GM18505 (cell line): ENCODE results near the gene CHRM5.

Source experiments
- ATAC-seq: cut with Tn5 transposase; IDR thresholded peaks from one replicate; pipeline ENCODE4 v1.9.1; 2021; ENCODE audit not compliant: unreplicated experiment
- POLR2A ChIP-seq: IDR thresholded peaks from 4 replicates; pipeline ENCODE4 v1.6.1; 2011; ENCODE audit warnings: borderline replicate concordance; ENCODE audit not compliant: insufficient read depth, insufficient read length; ENCODE audit errors: extremely low read depth

Gene CHRM5, protein sequence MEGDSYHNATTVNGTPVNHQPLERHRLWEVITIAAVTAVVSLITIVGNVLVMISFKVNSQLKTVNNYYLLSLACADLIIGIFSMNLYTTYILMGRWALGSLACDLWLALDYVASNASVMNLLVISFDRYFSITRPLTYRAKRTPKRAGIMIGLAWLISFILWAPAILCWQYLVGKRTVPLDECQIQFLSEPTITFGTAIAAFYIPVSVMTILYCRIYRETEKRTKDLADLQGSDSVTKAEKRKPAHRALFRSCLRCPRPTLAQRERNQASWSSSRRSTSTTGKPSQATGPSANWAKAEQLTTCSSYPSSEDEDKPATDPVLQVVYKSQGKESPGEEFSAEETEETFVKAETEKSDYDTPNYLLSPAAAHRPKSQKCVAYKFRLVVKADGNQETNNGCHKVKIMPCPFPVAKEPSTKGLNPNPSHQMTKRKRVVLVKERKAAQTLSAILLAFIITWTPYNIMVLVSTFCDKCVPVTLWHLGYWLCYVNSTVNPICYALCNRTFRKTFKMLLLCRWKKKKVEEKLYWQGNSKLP

DNA sequence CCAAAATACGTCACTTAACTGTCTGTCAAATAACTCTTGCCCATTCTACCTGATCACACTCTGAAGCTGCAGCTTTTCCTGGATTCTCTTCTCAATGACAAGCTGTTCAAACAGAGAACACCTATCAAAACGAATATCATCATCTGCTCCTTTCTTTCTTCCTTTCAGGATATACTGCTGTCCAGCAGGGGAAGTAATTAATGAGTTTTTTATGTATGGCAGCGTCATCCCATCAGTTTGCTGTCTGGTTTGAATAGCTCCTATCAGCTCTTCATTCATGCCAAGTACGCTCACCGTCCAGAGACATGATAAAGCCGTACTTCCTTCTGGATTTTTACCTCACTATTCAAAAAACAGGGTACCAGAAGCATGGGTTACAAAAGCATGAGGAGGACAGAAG is at the start of gene CHRM5:
Gene CHRM5 (plus strand): TSS at position 274 of the 400 bp plus-strand sequence. CDS start 94,221 bp downstream, outside the sequence.
- ATAC-seq: no peak
- TF ChIP-seq POLR2A: no peak

DNA sequence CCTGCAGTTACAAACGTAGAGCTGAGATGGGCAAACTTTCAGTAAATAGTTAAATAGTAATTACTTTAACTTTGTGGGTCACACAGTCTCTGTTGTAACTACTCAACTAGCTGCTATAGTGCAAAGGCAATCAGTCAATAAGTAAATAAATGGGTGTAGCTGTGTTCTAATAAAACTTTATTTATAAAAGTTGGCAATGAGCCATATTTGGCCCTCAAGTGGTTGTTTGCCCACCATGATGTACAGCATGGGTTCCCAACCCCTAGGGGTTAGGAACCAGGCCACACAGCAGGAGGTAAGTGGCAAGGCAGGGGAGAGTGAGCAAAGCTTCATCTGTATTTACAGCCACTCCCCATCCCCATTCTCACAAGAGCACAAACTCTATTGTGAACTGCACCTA is 44.9 kb upstream of the CHRM5 start:
- no peak for ATAC-seq
- no peak for TF ChIP-seq POLR2A

DNA sequence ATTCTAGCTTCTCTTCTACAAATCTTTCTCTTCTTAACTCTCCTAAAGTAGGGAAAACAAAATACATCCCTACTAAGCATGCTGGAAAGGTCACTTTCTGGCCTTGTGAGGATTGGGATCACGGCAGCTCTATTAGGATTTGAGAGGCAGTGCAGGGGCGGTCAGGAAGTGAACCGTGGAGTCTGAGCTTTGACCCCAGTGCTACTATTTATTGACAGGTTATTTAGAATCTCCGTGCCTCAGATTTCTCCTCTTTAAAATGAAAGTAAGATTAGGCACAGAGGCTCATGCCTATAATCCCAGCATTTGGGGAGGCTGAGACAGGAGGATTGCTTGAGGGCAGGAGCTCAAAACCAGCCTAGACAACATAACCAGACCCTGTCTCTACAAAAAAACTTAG is 42.0 kb upstream of the CHRM5 start:
- TF ChIP-seq POLR2A: no peak
- no peak for ATAC-seq

DNA sequence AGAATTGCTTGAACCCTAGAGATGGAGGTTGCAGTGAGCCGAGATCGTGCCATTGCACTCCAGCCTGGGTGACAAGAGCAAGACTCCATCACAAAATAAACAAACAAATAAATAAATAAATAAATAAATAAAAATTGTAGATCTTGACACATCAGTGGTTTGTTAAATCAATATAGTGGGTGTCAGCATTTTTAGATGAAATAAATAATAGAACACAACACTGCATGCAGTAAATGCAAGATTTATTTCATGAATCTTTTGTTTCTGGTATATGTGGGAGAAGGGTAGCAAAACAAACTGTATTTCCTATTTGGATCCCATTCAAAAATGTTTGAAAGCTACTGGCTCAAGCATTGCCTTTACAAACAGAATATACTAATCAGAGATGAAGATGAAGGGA is 35.6 kb upstream of the CHRM5 start:
- no peak for ATAC-seq
- TF ChIP-seq POLR2A: no peak

DNA sequence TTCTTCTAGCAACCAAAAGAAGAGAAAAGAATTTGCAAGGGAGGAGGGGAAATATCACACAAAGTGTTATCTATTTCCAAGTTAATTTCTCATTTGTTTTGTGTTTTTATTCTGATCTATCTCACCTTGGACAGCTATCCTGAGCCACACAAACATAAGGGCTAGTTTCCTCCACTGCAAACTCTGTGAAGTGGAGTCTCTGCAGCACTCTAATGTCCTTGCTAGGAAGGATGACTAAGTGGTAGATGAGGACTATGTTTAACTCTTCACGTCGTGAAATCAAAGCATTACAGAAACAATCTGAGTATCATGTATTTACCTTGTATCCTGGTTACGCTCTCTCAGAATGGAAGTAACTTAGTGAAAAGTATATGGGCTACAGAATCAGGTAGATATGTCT is 33.9 kb upstream of the CHRM5 start:
- ATAC-seq: no peak
- no peak for TF ChIP-seq POLR2A

DNA sequence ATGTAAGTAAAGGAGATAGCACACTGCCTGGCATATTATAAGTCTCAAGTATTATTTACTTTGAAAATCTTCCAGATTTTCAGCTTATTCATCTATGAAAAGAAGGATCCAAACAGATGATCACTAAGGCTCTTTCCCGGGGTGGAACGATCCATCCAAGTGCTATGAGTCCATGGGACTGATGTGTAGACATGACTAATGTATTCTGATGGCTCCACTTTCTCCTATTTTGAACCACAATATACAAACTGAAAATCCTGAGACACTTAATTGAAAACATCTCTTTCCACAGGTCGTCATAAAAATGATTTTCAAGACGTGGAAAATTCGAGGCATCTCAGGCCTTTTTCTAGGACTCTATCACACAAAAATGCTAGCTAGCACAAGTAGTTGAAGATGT is 33.4 kb upstream of the CHRM5 start:
- no peak for TF ChIP-seq POLR2A
- no peak for ATAC-seq

DNA sequence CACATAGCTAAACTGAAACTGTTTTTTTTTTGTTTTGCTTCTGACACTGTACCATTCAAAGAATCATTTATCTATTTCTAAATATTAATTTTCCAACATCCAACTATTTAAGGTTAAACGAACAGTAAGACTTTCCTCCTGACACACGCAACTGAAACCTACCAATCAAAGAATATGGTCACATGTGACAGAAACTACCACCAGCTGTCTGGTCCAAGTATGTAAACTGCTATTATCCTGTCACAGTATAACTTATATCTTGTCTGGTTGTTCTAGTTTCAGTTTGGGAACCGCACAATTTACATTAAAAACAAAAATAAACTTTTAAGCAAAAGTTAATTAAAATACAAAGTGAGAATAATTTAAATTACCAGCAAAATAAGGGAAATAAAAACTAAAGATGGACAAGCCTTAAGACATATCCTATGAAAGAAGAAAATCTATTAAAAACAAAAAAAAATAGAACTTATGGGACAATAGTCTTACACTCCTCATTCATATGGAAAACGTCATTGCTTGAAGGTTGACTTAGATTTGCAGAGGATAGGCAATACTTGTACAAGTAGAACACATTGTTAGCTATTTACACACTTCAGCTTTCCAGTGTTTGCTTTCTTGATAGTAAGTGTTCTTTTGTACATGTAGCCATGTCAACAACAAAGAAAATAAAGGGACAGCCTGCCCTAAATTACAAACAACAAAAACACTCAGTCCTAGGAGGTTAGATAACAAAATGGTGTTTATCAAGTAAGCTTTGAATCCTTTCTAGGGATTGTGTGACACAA is 26.8 kb upstream of the CHRM5 start:
- no peak for TF ChIP-seq POLR2A
- no peak for ATAC-seq

DNA sequence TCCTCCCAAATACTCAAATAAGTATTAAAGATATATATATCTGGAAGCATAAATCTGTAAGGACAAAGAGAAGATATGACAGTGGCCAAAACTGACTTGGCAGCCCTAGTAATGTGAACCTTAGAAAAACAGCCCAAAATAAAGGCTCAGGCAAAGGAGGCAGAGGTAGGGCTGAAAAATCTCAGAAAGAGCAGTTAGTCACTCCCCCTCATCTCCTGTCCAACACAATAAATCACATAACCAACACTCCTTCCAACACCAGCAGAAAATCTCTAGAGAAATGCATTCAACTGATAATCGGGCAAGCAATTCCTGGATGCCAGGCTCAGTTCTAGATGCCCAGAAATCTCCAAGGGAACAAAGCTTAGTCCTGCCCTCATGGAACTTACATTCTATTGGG is 22.1 kb upstream of the CHRM5 start:
- no peak for ATAC-seq
- TF ChIP-seq POLR2A: no peak

DNA sequence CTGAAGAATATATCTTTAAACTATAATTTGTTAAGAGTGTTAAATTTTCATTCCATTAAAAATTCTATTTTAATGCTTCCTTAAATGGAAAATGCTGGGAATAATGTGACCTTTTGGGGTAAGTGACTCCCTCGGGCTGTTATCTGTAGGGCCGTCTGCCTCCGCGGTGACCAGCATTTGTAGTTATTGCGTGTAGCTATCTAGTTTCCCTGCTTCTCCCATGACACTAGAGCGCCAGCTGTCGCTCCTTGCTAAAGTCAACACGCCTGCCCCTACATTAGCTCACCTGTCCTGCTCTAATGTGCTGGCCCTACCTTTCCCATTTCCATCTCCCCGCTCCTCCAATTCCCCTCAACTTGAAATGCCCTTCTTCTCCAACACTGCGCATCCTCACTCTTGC is 12.4 kb upstream of the CHRM5 start:
- no peak for ATAC-seq
- TF ChIP-seq POLR2A: no peak

DNA sequence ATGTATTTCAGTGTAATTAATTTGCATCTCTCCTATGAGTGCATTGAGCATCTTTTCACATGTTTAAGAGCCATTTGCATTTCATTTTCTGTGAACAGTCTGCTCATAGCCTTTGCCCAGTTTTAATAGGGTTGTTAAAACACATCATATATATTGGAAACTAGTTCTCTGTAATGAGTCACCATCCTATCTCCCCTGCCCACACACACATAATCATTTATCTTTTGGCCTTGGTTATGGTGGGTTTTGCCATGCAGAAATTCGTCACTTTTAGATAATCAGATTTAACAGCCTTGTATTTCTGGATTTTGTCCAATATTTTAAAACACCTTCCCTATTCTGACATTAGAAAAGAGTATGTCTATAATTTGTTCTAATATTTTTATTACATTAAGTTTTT is 11.9 kb upstream of the CHRM5 start:
- no peak for TF ChIP-seq POLR2A
- no peak for ATAC-seq

DNA sequence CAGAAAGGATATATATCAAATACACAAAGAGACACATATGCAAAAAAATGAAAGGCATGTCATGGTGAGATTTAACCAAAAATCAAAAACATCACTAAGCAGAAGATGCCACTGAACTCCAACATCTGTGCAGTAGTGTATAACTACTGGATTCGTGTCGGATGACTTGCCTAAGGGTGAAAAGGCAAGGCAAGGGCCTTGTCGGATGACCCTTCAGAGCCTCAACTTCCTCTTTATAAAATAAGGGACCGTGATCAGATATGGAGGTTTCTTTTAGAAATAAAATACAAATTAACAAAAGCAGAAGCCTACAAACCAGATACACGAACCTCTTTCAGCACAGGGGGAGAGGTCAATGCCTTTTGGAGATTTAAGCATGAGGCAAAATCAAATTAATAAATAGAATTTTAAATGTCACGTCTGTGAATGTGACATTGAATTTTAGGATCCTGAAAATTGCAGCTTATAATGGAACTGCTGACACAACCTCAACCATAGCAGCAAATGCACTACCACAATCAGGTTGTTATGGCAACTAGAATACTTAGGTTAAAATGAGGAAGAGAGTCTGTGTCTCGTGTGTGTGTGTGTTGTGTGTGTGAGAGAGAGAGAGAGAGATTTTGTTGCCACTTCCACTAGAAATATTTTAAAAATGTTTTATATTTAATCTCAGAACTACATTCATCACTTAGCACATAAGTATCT is 8.3 kb upstream of the CHRM5 start:
- no peak for TF ChIP-seq POLR2A
- no peak for ATAC-seq

DNA sequence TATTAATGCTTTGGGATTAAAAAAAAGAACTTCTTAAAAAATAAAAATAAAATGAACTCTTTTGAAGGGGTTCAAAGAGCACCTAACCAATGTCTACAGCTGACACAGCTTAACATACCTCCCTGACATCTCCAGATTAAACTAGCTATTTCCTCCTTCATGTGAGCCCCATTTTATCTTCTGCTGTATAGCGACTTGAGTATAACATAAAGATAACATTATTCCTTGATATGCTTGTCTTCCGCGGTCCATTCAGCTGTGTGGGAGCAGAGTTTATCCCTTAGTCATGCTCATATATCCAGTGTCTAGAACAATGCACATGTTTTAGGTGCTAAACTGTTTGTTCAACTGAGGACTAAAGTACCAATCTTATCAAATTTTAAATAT is 7.8 kb upstream of the CHRM5 start:
- ATAC-seq: no peak
- TF ChIP-seq POLR2A: no peak
